ENCODE data around the gene AGER.
"Not testable (repeated sequence)": the region's sequence is repeated elsewhere in the genome, so short reads cannot be mapped to it uniquely, and the experiment has no call there.

AGER gene

DNA sequence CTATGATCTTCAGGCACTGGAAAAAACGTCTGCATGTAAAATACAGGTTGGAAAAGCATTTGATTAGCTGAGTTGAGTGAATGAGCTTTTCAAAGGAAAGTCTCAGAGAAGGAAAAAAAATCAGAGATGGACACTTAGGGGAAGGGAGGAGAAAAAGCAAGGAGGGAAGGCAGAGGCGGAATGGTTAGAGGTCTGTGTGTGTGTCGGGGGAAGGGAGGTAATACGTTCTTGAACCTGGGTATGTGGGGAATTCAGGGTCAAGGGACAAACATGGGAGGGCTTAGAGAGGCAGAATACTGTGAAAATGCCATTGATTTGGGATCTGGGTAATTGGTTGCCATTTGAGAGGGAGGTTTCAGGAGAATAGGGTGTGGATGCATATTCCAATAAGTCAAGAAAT lies 37.4 kb downstream of the AGER start:
- DNase-seq = no peak

DNA sequence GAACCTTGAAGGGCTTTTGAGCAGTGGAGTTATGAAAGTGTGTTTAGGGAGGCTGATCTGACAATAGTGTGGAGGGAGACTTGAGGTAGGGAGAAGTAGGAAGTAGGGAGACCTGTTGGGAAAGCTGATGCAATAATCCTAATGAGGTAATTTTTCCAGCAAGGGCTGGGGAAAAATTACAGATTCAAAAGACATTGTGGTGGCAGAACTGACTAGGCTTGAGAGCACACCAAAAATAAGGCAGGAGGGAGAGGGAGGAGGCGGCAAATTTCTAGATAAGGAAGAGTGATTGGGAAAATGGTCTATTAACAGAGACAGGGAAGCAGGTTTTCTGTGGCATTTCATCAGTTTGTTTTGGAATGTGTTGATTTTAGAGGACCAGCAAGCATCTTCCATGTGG lies 37.8 kb downstream of the AGER start:
- no peak for DNase-seq

DNA sequence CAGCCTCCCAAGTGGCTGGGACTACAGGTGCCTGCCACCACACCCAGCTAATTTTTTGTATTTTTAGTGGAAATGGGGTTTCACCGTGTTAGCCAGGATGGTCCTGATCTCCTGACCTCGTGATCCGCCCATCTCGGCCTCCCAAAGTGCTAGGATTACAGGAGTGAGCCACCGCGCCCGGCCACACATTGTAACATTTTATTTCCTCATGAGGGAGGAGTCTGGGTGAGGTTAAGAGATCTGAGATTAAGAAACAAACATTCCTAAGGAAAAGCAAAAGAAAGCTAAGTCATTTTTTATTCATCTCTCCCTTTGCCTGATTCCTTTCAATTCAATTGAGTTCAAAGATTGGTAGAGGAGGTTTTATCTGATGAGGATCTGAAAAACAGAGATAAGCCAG lies 39.8 kb downstream of the AGER start:
- not testable (repeated sequence) for DNase-seq

DNA sequence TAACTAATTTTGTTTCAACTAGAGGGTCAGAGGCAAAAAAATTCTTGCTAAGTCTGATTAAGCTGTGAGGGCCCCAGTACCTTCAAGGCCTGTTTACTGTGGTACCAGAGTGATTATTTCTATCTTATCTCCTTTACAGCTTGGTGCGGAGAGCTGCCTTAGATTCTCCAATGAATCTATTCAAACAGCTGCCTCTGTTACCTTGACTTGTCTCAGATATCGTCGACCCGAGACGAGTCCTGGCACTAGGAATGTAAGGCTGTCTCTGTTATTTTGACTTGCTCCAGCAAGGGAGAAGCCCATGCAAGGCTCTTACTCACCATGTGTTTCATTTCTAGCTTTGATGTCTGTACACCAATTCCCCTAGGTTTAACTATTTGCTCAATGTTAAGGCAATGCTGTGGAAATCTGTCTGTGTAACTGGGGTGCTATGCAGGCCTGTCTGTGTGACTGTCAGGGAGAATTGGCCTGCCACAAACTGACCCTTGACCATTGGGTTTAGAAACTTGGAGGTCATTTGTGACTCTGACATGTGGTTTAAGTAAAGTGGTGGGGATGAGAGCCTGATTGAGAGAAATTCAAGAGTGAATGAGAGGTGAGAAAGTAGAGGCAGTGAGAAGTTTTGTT lies 43.5 kb downstream of the AGER start:
- DNase-seq = no peak

DNA sequence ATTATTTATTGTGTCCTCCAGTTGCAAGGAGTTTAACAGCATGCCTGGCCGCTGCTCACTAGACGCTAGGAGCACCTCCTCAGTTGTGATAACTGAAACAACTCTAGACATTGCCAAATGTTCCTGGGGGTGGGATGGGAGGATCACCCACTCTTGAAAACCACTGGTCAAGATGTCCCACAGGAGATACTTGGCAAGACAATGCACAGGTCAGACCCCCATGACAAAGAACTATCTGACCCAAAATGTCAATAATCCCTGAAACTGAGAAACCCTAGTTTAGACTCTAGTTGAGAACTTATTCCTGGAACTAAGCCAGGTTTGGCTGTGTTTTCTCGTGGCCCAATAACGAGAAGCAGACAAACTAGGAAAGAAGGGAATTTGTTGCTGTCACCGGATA lies 44.5 kb downstream of the AGER start:
- no peak for DNase-seq

DNA sequence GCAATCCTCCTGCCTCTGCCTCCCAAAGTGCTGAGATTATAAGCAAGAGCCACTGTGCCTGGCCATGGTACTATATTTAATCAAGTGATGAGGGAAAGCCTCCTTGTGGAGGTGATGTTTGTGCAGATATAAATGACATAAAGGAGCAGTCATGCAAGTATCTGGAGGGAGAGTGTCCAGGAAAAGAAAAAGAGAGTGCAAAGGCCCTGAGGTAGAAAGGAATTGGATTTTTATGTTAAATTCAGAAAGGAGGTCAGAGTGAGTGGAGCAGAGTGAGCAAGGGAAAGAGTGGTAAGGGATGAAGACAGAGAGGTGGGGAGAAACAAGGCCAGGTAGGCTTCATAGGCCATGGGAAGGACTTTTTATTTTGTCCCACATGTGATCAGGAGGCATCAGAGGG lies 46.6 kb downstream of the AGER start:
- DNase-seq = no peak

GRCh38 chr6:32133786-32134185 lies 50.3 kb downstream of the AGER start:
- DNase-seq = no peak

- DNase-seq = no peak
Observed at GRCh38 chr6:32132110-32132509, 51.9 kb downstream of the AGER start.

GRCh38 chr6:32131439-32131948 lies 52.6 kb downstream of the AGER start:
- no peak for DNase-seq
